GM21381 (cell line): ENCODE results near the gene TPRG1L.
"Not testable (repeated sequence)": the region's sequence is repeated elsewhere in the genome, so short reads cannot be mapped to it uniquely, and the experiment has no call there.

Experiments used
- ATAC-seq: cut with Tn5 transposase; IDR thresholded peaks from one replicate; pipeline ENCODE4 v1.9.1; 2021; ENCODE audit warnings: mild to moderate bottlenecking, moderate library complexity; ENCODE audit not compliant: unreplicated experiment

Gene TPRG1L

GRCh38 chr1:3607703-3608065 lies 17.1 kb upstream of the TPRG1L start:
- no peak for ATAC-seq

GRCh38 chr1:3608154-3608553 lies 16.7 kb upstream of the TPRG1L start:
- no peak for ATAC-seq

- no peak for ATAC-seq
Observed at GRCh38 chr1:3609016-3609768, 15.6 kb upstream of the TPRG1L start.

- ATAC-seq: no peak
Observed at GRCh38 chr1:3609769-3610526, 14.9 kb upstream of the TPRG1L start.

- ATAC-seq: no peak
Observed at GRCh38 chr1:3610527-3611169, 14.2 kb upstream of the TPRG1L start.

GRCh38 chr1:3611170-3612019 lies 13.4 kb upstream of the TPRG1L start, which contains the start of gene MEGF6:
TSS of gene MEGF6 (minus strand) at chr1:3611508. CDS start at chr1:3611268, 240 bp downstream.
- ATAC-seq: no peak

GRCh38 chr1:3612123-3612522 lies 12.7 kb upstream of the TPRG1L start:
- no peak for ATAC-seq

GRCh38 chr1:3614755-3615742 lies 9.8 kb upstream of the TPRG1L start:
- ATAC-seq: no peak

GRCh38 chr1:3616861-3617260 lies 8.0 kb upstream of the TPRG1L start:
- ATAC-seq: no peak

GRCh38 chr1:3617806-3618345 lies 6.9 kb upstream of the TPRG1L start:
- ATAC-seq: no peak

- no peak for ATAC-seq
Observed at GRCh38 chr1:3618531-3618880, 6.3 kb upstream of the TPRG1L start.

GRCh38 chr1:3618881-3619671 lies 5.7 kb upstream of the TPRG1L start:
- ATAC-seq: peak; percentile 72

- no peak for ATAC-seq
Observed at GRCh38 chr1:3620708-3621107, 4.1 kb upstream of the TPRG1L start.

- ATAC-seq: not testable (repeated sequence)
Observed at GRCh38 chr1:3621151-3621671, 3.6 kb upstream of the TPRG1L start.

- ATAC-seq: not testable (repeated sequence)
Observed at GRCh38 chr1:3622102-3622501, 2.7 kb upstream of the TPRG1L start.

GRCh38 chr1:3623441-3624199 lies 1.2 kb upstream of the TPRG1L start:
- no peak for ATAC-seq

- ATAC-seq: peak; percentile 15
Observed at GRCh38 chr1:3625151-3625907, 514 bp downstream of the TPRG1L start.
